ENCODE results near the gene WDFY4. TPM values are rescaled to one million over a fixed set of nuclear protein-coding genes. Genes with fewer than 3 reads are reported as not detected.

The WDFY4 gene
- total and polyA plus RNA-seq, 2 donors (not counting 3 experiments of a cell fraction or from before 2014, with no cell fraction given) = 10.1 to 10.2 TPM

DNA sequence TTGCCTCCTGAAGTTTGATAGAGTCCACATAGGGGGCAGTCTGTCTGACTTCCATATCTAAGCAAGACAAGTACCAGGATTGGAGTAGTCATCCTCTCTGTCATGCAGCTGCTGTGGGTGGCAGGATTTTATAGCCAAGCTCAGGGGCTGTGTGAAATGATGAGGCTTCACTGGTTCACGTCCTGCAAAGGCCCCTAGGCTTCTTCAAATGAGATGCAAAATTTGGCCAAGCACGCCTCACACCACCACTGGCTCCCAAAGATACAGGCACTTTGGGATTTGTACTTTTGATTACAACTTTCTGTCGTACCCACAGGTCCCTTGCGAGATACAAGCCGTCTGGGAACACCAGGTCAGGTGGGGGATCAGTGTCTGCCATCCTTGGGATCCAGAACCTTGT, 67.1 kb downstream of the WDFY4 start:
- Histone ChIP-seq H3K4me3 (replicated peaks in 1 of 3; ENCODE audit: insufficient read depth in 1 of 3, low read depth in 1 of 3, low read length in 3 of 3) (no peak overlapping the region), H3K36me3 (ENCODE audit: control insufficient read depth in 2 of 2, extremely low read depth in 1 of 2, insufficient read depth in 2 of 2, low read length in 2 of 2) (no peaks in the 10 kb centered on the region), H2AFZ (ENCODE audit: low read depth, low read length) (no peak overlapping the region), H3K4me1 (ENCODE audit: control insufficient read depth, extremely low read depth, insufficient read depth, low read length) (no peaks in the 10 kb centered on the region), H3K27me3 (ENCODE audit: control insufficient read depth in 2 of 2, insufficient read depth in 2 of 2, low read length in 2 of 2) (peaks cover 0 to 2% of the 10 kb centered on the region in 2 experiments), H3K79me2 (ENCODE audit: control insufficient read depth, insufficient read depth, low read length) (no peaks in the 10 kb centered on the region), H3K9me3 (replicated peaks; ENCODE audit: control insufficient read depth, insufficient read depth, low read length) (no peaks in the 10 kb centered on the region), H3K4me2 (ENCODE audit: insufficient read depth, low read length) (no peak overlapping the region), H3K27ac (ENCODE audit: insufficient read depth, low read depth, low read length) (no peak overlapping the region), H4K20me1 (replicated peaks; ENCODE audit: control insufficient read depth, extremely low read depth, insufficient read depth, low read length) (no peaks in the 10 kb centered on the region), H3K9me1 (replicated peaks; ENCODE audit: control insufficient read depth, extremely low read depth, insufficient read depth, low read length) (no peaks in the 10 kb centered on the region), H3K9ac (replicated peaks; ENCODE audit: extremely low read depth, insufficient read depth, low read length) (no peak overlapping the region)
- intact Hi-C loops (cut with micrococcal nuclease) (no loop called here), dilution Hi-C loops (cut with MboI; ENCODE audit: extremely low pct_ligation_motif_present, low sequenced_read_pairs) (no loop called here)
- TF ChIP-seq JUN (IDR thresholded peaks at IDR 0.05; ENCODE audit: borderline replicate concordance, insufficient read depth, insufficient read length, low read depth) (no peak), GATA2 (IDR thresholded peaks at IDR 0.05; ENCODE audit: insufficient read depth, insufficient read length, low read depth, low read length) (no peak)
- FAIRE-seq (no peak), DNase-seq (ENCODE audit: low read depth, low spot score) (no peak)
- ChIA-PET CTCF (no interaction called here), POLR2A (no interaction called here)
- BruUV-seq (replicated peaks) = no TSS peak

DNA sequence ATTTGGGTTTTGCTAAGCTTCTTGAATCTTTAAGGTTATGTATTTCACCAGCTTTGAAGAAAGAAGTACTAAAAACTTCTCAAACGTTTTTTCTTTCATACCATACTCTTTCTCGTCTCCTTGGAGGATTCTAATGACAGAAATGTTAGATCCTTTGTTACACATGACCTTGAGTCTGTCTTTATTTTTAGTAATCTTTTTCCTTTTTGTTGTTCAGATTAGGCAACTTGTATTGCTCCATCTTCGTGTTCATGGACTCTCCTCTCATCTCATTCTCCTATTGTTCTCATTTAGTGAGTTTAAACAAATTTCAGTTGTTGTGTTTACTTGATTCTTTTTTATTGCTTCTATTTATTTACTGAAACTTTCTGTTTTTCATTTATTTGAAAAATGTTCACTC, 73.7 kb downstream of the WDFY4 start:
- no peaks in the 10 kb centered on the region for H3K79me2 ChIP-seq (ENCODE audit: control insufficient read depth, insufficient read depth, low read length)
- H3K9me1 ChIP-seq (replicated peaks; ENCODE audit: control insufficient read depth, extremely low read depth, insufficient read depth, low read length) = no peaks in the 10 kb centered on the region
- POLR2A ChIA-PET = no interaction called here
- DNase-seq (ENCODE audit: low read depth, low spot score) (no peak), FAIRE-seq (no peak)
- no TSS peak for BruUV-seq (replicated peaks)
- H4K20me1 ChIP-seq (replicated peaks; ENCODE audit: control insufficient read depth, extremely low read depth, insufficient read depth, low read length) = no peaks in the 10 kb centered on the region
- intact Hi-C loops (cut with micrococcal nuclease) = no loop called here
- no peaks in the 10 kb centered on the region for H3K4me1 ChIP-seq (ENCODE audit: control insufficient read depth, extremely low read depth, insufficient read depth, low read length)
- H3K9ac ChIP-seq (replicated peaks; ENCODE audit: extremely low read depth, insufficient read depth, low read length) = no peak overlapping the region
- CTCF ChIA-PET = no interaction called here
- no peaks in the 10 kb centered on the region for H3K36me3 ChIP-seq (ENCODE audit: control insufficient read depth in 2 of 2, extremely low read depth in 1 of 2, insufficient read depth in 2 of 2, low read length in 2 of 2)
- TF ChIP-seq, protein P1, sequence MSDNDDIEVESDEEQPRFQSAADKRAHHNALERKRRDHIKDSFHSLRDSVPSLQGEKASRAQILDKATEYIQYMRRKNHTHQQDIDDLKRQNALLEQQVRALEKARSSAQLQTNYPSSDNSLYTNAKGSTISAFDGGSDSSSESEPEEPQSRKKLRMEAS (IDR thresholded peaks at IDR 0.05; ENCODE audit: insufficient read depth, insufficient read length) = no peak
- TF ChIP-seq POLR2A (IDR thresholded peaks at IDR 0.05; ENCODE audit: low read depth, low read length) (no peak), JUN (IDR thresholded peaks at IDR 0.05; ENCODE audit: borderline replicate concordance, insufficient read depth, insufficient read length, low read depth) (no peak), MYC (IDR thresholded peaks at IDR 0.05; ENCODE audit: low read depth, low read length) (no peak), EZH2 (IDR thresholded peaks at IDR 0.05; ENCODE audit: borderline replicate concordance, low read depth, low read length, severe bottlenecking) (no peak), GATA2 (IDR thresholded peaks at IDR 0.05; ENCODE audit: insufficient read depth, insufficient read length, low read depth, low read length) (no peak), POLR2AphosphoS5 (IDR thresholded peaks at IDR 0.05; ENCODE audit: insufficient read depth, low read depth, low read length) (no peak)
- no peaks in the 10 kb centered on the region for H3K9me3 ChIP-seq (replicated peaks; ENCODE audit: control insufficient read depth, insufficient read depth, low read length)
- dilution Hi-C loops (cut with MboI; ENCODE audit: extremely low pct_ligation_motif_present, low sequenced_read_pairs) = no loop called here
- no peak overlapping the region for H3K4me2 ChIP-seq (ENCODE audit: insufficient read depth, low read length)
- H2AFZ ChIP-seq (ENCODE audit: low read depth, low read length) = no peak overlapping the region
- H3K27me3 ChIP-seq (ENCODE audit: control insufficient read depth in 2 of 2, insufficient read depth in 2 of 2, low read length in 2 of 2) = peaks cover 2% of the 10 kb centered on the region in 2 experiments
- no peak overlapping the region for H3K27ac ChIP-seq (ENCODE audit: insufficient read depth, low read depth, low read length)
- H3K4me3 ChIP-seq (replicated peaks in 1 of 3; ENCODE audit: insufficient read depth in 1 of 3, low read depth in 1 of 3, low read length in 3 of 3) = no peak overlapping the region
